Measurements from ENCODE around the gene TSSC4.

Gene TSSC4

DNA sequence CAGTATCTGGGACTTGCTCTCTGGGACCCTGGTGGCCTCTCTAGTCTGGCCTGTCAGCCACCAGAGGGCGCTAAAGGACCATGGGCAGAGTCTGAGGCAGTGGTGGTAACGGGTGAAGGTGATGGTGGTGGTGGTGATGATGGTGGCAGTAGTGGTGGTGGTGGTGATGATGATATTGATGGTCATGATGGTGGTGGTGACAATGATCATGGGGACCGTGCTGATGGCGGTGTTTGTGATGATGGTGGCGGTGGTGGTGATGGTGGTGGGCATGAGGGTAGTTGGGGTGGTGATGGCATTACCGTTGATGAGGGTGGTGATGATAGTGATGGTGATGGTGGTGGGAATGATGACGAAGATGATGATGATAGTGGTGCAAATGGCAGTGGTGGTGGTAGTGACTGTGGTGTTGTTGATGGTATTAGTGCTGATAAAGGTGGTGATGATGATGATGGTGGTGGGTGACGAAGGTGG, 27.8 kb downstream of the TSSC4 start:
- peak; percentile 68 for DNase-seq (ENCODE audit: extremely low spot score)
- TF ChIP-seq, protein P1, sequence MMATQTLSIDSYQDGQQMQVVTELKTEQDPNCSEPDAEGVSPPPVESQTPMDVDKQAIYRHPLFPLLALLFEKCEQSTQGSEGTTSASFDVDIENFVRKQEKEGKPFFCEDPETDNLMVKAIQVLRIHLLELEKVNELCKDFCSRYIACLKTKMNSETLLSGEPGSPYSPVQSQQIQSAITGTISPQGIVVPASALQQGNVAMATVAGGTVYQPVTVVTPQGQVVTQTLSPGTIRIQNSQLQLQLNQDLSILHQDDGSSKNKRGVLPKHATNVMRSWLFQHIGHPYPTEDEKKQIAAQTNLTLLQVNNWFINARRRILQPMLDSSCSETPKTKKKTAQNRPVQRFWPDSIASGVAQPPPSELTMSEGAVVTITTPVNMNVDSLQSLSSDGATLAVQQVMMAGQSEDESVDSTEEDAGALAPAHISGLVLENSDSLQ (IDR thresholded peaks at IDR 0.05), result no peak
- no peak for TF ChIP-seq SUZ12 (IDR thresholded peaks at IDR 0.05)
- TF ChIP-seq LEF1 (IDR thresholded peaks at IDR 0.05; ENCODE audit: borderline replicate concordance), result no peak
- no peak for TF ChIP-seq ELF4 (IDR thresholded peaks at IDR 0.05)
- TF ChIP-seq FOXK2 (IDR thresholded peaks at IDR 0.05), result no peak
- TF ChIP-seq FOXM1 (IDR thresholded peaks at IDR 0.05; ENCODE audit: borderline replicate concordance), result no peak
- TF ChIP-seq CTBP1 (IDR thresholded peaks at IDR 0.05; ENCODE audit: borderline replicate concordance), result no peak
- TF ChIP-seq ZNF384 (IDR thresholded peaks at IDR 0.05), result no peak
- no peak for TF ChIP-seq NFRKB (IDR thresholded peaks at IDR 0.05)
- no peak for TF ChIP-seq SP1 (IDR thresholded peaks at IDR 0.05)
- TF ChIP-seq ARNT (IDR thresholded peaks at IDR 0.05), result no peak
- TF ChIP-seq HDGF (IDR thresholded peaks at IDR 0.05; ENCODE audit: borderline replicate concordance), result no peak
- no peak for TF ChIP-seq BHLHE40 (IDR thresholded peaks at IDR 0.05; ENCODE audit: borderline replicate concordance)
- no peak for TF ChIP-seq TARDBP (IDR thresholded peaks at IDR 0.05)
- CTCF ChIA-PET, result interaction anchor here (0.8 to 3.4 kb wide), 3 partner anchors 103 to 459 kb away, joined by 4 to 29 read pairs (median 8); no protein-coding TSS in a partner anchor
- POLR2A ChIA-PET, result no interaction called here

DNA sequence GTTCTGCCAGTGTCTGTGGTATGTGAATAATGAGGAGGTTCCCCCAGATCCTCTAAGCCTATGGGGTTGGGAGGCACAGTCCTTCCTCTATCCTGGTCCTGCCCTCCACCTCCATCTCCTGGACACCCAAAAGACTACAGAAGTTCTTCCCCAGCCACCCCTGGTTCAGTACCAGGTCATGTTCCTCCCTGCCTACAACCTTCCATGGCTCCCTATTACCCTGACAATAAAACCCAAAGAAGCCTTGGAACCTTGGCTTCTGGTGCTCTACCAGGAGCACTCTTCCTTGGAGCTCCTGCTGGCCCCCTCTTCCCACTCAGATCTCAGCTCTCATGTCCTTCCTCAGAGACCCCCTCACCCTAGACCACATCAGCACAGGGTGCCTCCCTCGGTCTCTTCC, 30.8 kb downstream of the TSSC4 start:
- CTCF ChIA-PET, result interaction anchor here (0.7 kb wide), 1 partner anchor 100 kb away, joined by 4 read pairs; no protein-coding TSS in a partner anchor
- no peak for DNase-seq (ENCODE audit: extremely low spot score)

DNA sequence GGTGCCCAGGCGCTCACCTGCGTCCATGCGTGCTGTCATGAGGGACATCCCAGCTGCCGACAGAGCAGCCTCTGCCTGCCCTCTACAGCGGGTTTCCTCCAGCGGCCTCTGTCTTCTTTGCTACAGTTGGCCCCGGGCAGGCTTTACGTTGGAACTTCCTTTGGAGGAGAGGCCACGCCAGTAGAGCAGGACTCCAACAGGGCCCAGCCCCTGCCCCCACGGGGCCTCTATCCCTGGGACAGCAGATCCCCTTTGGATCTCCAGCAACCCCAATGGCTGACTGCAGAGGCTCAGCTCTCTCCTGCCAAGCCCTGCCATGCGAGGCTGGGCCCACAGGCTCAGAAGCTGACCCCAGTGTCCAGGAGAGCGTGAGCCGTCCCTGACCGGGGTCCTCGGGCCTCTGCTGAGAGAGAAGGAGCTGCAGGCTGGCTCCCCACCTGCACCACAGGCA, 31.6 kb downstream of the TSSC4 start:
- CTCF ChIA-PET, result no interaction called here

More for the DNA sequence above, 30.8 kb downstream of the TSSC4 start:
- POLR2A ChIA-PET, result no interaction called here
- no peak for TF ChIP-seq FOXK2 (IDR thresholded peaks at IDR 0.05)

DNA sequence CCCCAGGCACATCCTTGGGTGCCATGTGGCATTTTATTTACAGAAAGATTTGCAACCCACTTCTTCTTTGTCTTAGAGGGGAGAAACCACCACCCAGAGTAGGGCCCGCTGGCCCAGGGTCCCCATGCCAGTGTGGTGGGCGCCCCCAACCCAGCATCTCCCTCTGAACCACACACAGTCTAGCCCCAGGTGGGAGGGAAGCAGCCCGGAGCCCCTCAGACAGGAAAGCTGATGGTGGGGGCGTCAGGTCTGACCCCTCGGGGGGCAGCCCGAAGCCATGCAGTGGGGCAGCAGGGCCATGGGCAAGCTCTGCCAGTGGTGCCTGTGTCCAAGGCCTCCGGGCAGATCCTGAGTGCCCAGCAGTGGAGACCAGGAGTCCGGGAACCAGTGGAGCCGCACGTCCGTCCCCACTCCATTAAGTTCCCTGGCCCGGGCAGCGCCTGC, 32.1 kb downstream of the TSSC4 start:
- ChIA-PET CTCF (no interaction called here), POLR2A (no interaction called here)
- TF ChIP-seq FOXA1 (IDR thresholded peaks at IDR 0.05) (no peak), LEF1 (IDR thresholded peaks at IDR 0.05; ENCODE audit: borderline replicate concordance) (no peak), BHLHE40 (IDR thresholded peaks at IDR 0.05; ENCODE audit: borderline replicate concordance) (no peak), NFRKB (IDR thresholded peaks at IDR 0.05) (no peak), FOXK2 (IDR thresholded peaks at IDR 0.05) (no peak), ELF4 (IDR thresholded peaks at IDR 0.05) (no peak), TARDBP (IDR thresholded peaks at IDR 0.05) (no peak), CTBP1 (IDR thresholded peaks at IDR 0.05; ENCODE audit: borderline replicate concordance) (no peak), L3MBTL2 (conservative IDR thresholded peaks at IDR 0.05) (no peak), FOXM1 (IDR thresholded peaks at IDR 0.05; ENCODE audit: borderline replicate concordance) (no peak), SP1 (IDR thresholded peaks at IDR 0.05) (no peak), ZNF384 (IDR thresholded peaks at IDR 0.05) (no peak), SUZ12 (IDR thresholded peaks at IDR 0.05) (no peak), ARNT (IDR thresholded peaks at IDR 0.05) (no peak), HDGF (IDR thresholded peaks at IDR 0.05; ENCODE audit: borderline replicate concordance) (no peak)
- TF ChIP-seq, protein P1 (IDR thresholded peaks at IDR 0.05), result no peak
- no peak for DNase-seq (ENCODE audit: extremely low spot score)

More for the DNA sequence above, 31.6 kb downstream of the TSSC4 start:
- no peak for DNase-seq (ENCODE audit: extremely low spot score)
- POLR2A ChIA-PET, result no interaction called here
- TF ChIP-seq L3MBTL2 (conservative IDR thresholded peaks at IDR 0.05) (no peak), FOXA1 (IDR thresholded peaks at IDR 0.05) (no peak), FOXK2 (IDR thresholded peaks at IDR 0.05) (no peak), CTBP1 (IDR thresholded peaks at IDR 0.05; ENCODE audit: borderline replicate concordance) (no peak), FOXM1 (IDR thresholded peaks at IDR 0.05; ENCODE audit: borderline replicate concordance) (no peak), BHLHE40 (IDR thresholded peaks at IDR 0.05; ENCODE audit: borderline replicate concordance) (no peak), ZNF384 (IDR thresholded peaks at IDR 0.05) (no peak), SP1 (IDR thresholded peaks at IDR 0.05) (no peak), ELF4 (IDR thresholded peaks at IDR 0.05) (no peak), SUZ12 (IDR thresholded peaks at IDR 0.05) (no peak), TARDBP (IDR thresholded peaks at IDR 0.05) (no peak), ARNT (IDR thresholded peaks at IDR 0.05) (no peak), HDGF (IDR thresholded peaks at IDR 0.05; ENCODE audit: borderline replicate concordance) (no peak), NFRKB (IDR thresholded peaks at IDR 0.05) (no peak), LEF1 (IDR thresholded peaks at IDR 0.05; ENCODE audit: borderline replicate concordance) (no peak)
- TF ChIP-seq, protein P1 (IDR thresholded peaks at IDR 0.05), result no peak

DNA sequence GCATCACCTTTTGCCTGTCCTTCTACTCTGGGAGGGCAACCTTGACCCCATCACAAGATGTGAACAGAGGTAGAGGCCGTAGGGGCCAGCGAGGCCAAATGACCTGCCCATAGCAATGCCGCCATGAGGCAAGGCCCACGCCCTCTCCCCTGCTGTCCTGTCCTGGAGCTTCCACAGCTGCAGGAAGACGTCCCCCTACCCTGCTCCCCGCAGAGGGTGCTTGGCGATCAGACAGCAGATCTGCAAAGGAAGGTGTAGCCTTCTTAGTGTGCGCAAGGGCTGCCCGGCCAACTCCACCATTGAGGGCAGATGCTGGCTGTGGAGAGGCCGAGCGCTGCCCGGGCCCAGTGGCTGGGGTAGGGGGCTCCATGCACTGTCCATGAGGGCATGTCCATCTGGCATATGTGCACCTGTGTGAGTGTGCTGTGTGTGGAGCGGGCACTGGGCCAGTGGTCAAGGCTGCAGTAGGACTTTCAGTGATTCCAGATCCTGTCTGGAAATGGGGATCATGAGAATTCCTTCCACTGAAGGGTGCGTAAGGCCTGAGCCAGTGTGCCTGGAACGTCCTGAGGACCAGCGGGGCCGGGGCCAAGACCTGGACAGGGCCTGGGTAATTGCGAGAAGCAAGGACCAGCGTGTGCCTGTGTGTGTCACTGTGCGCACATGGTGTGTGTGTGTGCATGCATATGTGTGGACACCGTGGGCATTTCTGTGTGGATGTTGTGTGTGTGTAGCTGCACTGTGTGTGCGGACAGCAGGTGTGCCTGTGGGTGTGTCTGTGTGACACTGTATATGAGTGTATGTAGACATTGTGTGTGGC, 32.8 kb downstream of the TSSC4 start:
- DNase-seq (ENCODE audit: extremely low spot score), result no peak
- no peak for TF ChIP-seq BHLHE40 (IDR thresholded peaks at IDR 0.05; ENCODE audit: borderline replicate concordance)
- TF ChIP-seq SP1 (IDR thresholded peaks at IDR 0.05), result no peak
- no peak for TF ChIP-seq FOXM1 (IDR thresholded peaks at IDR 0.05; ENCODE audit: borderline replicate concordance)
- TF ChIP-seq ZNF384 (IDR thresholded peaks at IDR 0.05), result no peak
- no peak for TF ChIP-seq SUZ12 (IDR thresholded peaks at IDR 0.05)
- no peak for TF ChIP-seq L3MBTL2 (conservative IDR thresholded peaks at IDR 0.05)
- no peak for TF ChIP-seq CTBP1 (IDR thresholded peaks at IDR 0.05; ENCODE audit: borderline replicate concordance)
- no peak for TF ChIP-seq FOXA1 (IDR thresholded peaks at IDR 0.05)
- TF ChIP-seq, protein P1 (IDR thresholded peaks at IDR 0.05), result no peak
- TF ChIP-seq LEF1 (IDR thresholded peaks at IDR 0.05; ENCODE audit: borderline replicate concordance), result no peak
- no peak for TF ChIP-seq HDGF (IDR thresholded peaks at IDR 0.05; ENCODE audit: borderline replicate concordance)
- POLR2A ChIA-PET, result no interaction called here
- CTCF ChIA-PET, result no interaction called here

All from HEK293T (cell line).